HepG2 (cell line): ENCODE measurements around the gene CAPZB. TPM values are rescaled to one million over a fixed set of nuclear protein-coding genes. Genes with fewer than 3 reads are reported as not detected.

Experiments used
- HDAC2 ChIP-seq: sonication (generic); formaldehyde crosslinking; IDR thresholded peaks from 2 replicates; pipeline ENCODE4 v1.4.0; 2020; ENCODE audit warnings: missing genetic modification reagents
- HOXA7 ChIP-seq: sonication (generic); formaldehyde crosslinking; IDR thresholded peaks from 2 replicates; pipeline ENCODE4 v1.8.1; 2022; ENCODE audit warnings: mild to moderate bottlenecking, missing genetic modification reagents, moderate library complexity
- KAT2B ChIP-seq: fragments of 150-350 bp; IDR thresholded peaks from 2 replicates; pipeline ENCODE4 v1.6.1; 2014; ENCODE audit warnings: low read depth, low read length, borderline replicate concordance
- MTF1 ChIP-seq: sonication (generic); formaldehyde crosslinking; IDR thresholded peaks from 2 replicates; pipeline ENCODE4 v1.5.0; 2020; ENCODE audit warnings: missing genetic modification reagents
- MTF2 ChIP-seq: sonication (generic); formaldehyde crosslinking; IDR thresholded peaks from 2 replicates; pipeline ENCODE4 v1.5.0; 2020; ENCODE audit warnings: missing genetic modification reagents, borderline replicate concordance
- MXI1 ChIP-seq: IDR thresholded peaks from 3 replicates; pipeline ENCODE4 v1.6.1; 2012; ENCODE audit warnings: low read depth, low read length, inconsistent platforms, borderline replicate concordance
- MYNN ChIP-seq: sonication (generic); formaldehyde crosslinking; IDR thresholded peaks from 2 replicates; pipeline ENCODE4 v1.4.0; 2020; ENCODE audit warnings: mild to moderate bottlenecking, low read depth, missing genetic modification reagents
- RCOR2 ChIP-seq: IDR thresholded peaks from 2 replicates; pipeline ENCODE4 v1.6.1; 2016; ENCODE audit warnings: missing biosample characterization, missing genetic modification reagents
- REXO4 ChIP-seq: sonication (generic); formaldehyde crosslinking; IDR thresholded peaks from 2 replicates; pipeline ENCODE4 v1.8.0; 2022; ENCODE audit warnings: missing genetic modification reagents, mild to moderate bottlenecking, borderline replicate concordance
- TAF15 ChIP-seq: fragments of 200-400 bp; formaldehyde crosslinking; IDR thresholded peaks from one replicate; pipeline ENCODE4 v1.6.1; 2018; ENCODE audit warnings: mild to moderate bottlenecking, low read depth, low read length; ENCODE audit not compliant: poor library complexity, severe bottlenecking
- TARDBP ChIP-seq: sonication (generic); formaldehyde crosslinking; IDR thresholded peaks from 2 replicates; pipeline ENCODE4 v1.8.0; 2022; ENCODE audit warnings: mild to moderate bottlenecking, missing genetic modification reagents
- YEATS2 ChIP-seq: sonication (generic); formaldehyde crosslinking; IDR thresholded peaks from 2 replicates; pipeline ENCODE4 v1.4.0; 2020; ENCODE audit warnings: missing genetic modification reagents, borderline replicate concordance
- ZFP36 ChIP-seq: fragments of 150-350 bp; IDR thresholded peaks from 2 replicates; pipeline ENCODE4 v1.6.1; 2018; ENCODE audit warnings: borderline replicate concordance, low read length, low read depth; ENCODE audit not compliant: partially characterized antibody
- ZNF10 ChIP-seq: sonication (generic); formaldehyde crosslinking; IDR thresholded peaks from 2 replicates; pipeline ENCODE4 v1.4.0; 2020; ENCODE audit warnings: mild to moderate bottlenecking, low read depth, missing genetic modification reagents, borderline replicate concordance
- ZNF12 ChIP-seq: sonication (generic); formaldehyde crosslinking; IDR thresholded peaks from 2 replicates; pipeline ENCODE4 v1.5.0; 2020; ENCODE audit warnings: missing genetic modification reagents
- ZNF496 ChIP-seq: sonication (generic); formaldehyde crosslinking; IDR thresholded peaks from 2 replicates; pipeline ENCODE4 v1.8.1; 2023; ENCODE audit warnings: mild to moderate bottlenecking, moderate library complexity, missing genetic modification reagents; ENCODE audit not compliant: insufficient replicate concordance
- ZNF501 ChIP-seq: sonication (generic); formaldehyde crosslinking; IDR thresholded peaks from 2 replicates; pipeline ENCODE4 v1.5.1; 2020; ENCODE audit warnings: mild to moderate bottlenecking, moderate library complexity, missing genetic modification reagents
- ZNF543 ChIP-seq: sonication (generic); formaldehyde crosslinking; IDR thresholded peaks from 2 replicates; pipeline ENCODE4 v1.4.0; 2020; ENCODE audit warnings: mild to moderate bottlenecking, missing genetic modification reagents
- ZNF549 ChIP-seq: sonication (generic); formaldehyde crosslinking; IDR thresholded peaks from 2 replicates; pipeline ENCODE4 v1.5.0; 2020; ENCODE audit warnings: missing genetic modification reagents
- ZNF552 ChIP-seq: sonication (generic); formaldehyde crosslinking; IDR thresholded peaks from 2 replicates; pipeline ENCODE4 v1.9.0; 2022; ENCODE audit warnings: missing genetic modification reagents, mild to moderate bottlenecking, borderline replicate concordance
- ZNF557 ChIP-seq: sonication (generic); formaldehyde crosslinking; IDR thresholded peaks from 2 replicates; pipeline ENCODE4 v1.4.0; 2020; ENCODE audit warnings: missing genetic modification reagents
- ZSCAN9 ChIP-seq: IDR thresholded peaks from 2 replicates; pipeline ENCODE4 v1.6.1; 2016; ENCODE audit warnings: borderline replicate concordance
- polyA plus RNA-seq, 8 experiments: library from polyadenylated mRNA; depleted of rRNA in 3 of 8; stranded (reverse) in 7 of 8; unstranded in 1 of 8; fragments of >200 nt; fragmentation: Illumina TruSeq in 4 of 8; extraction: Trizol in 4 of 8; gene quantifications; 2 replicates each; pipeline versions ENCODE4 v1.2.1 to v1.2.3, GENCODE V29; 2011 to 2016; ENCODE audit warnings: low read depth in 4 of 8, missing spikeins in 1 of 8, mixed read lengths in 1 of 8; ENCODE audit not compliant: insufficient read depth in 1 of 8
- total RNA-seq, 5 experiments: library from RNA; depleted of rRNA; stranded (reverse); fragments of >200 nt; fragmentation: Illumina TruSeq; extraction: Trizol; gene quantifications; 2 replicates each; pipeline ENCODE4 v1.2.3, GENCODE V29; 2016; ENCODE audit warnings: low read depth in 1 of 5
- TF ChIP-seq, protein P1 (sequence below): sonication (generic); formaldehyde crosslinking; IDR thresholded peaks from 2 replicates; pipeline ENCODE4 v1.8.0; 2022; ENCODE audit warnings: mild to moderate bottlenecking, missing genetic modification reagents, borderline replicate concordance
- TF ChIP-seq, protein P2 (sequence below): sonication (generic); formaldehyde crosslinking; conservative IDR thresholded peaks from 2 replicates; pipeline ENCODE4 v1.8.0; 2022; ENCODE audit warnings: low read depth, missing genetic modification reagents
- TF ChIP-seq, protein P3 (sequence below): sonication (generic); formaldehyde crosslinking; IDR thresholded peaks from 2 replicates; pipeline ENCODE4 v1.4.0; 2020; ENCODE audit warnings: mild to moderate bottlenecking, missing genetic modification reagents
- TF ChIP-seq, protein P4 (sequence below): sonication (generic); formaldehyde crosslinking; IDR thresholded peaks from 2 replicates; pipeline ENCODE4 v1.8.0; 2022; ENCODE audit warnings: mild to moderate bottlenecking, missing genetic modification reagents, moderate library complexity

Gene CAPZB
- total and polyA plus RNA-seq, 2 of the 13 experiments (the other 11 are each of a cell fraction or from before 2014, with no cell fraction given), result 58.9 to 76.9 TPM

DNA sequence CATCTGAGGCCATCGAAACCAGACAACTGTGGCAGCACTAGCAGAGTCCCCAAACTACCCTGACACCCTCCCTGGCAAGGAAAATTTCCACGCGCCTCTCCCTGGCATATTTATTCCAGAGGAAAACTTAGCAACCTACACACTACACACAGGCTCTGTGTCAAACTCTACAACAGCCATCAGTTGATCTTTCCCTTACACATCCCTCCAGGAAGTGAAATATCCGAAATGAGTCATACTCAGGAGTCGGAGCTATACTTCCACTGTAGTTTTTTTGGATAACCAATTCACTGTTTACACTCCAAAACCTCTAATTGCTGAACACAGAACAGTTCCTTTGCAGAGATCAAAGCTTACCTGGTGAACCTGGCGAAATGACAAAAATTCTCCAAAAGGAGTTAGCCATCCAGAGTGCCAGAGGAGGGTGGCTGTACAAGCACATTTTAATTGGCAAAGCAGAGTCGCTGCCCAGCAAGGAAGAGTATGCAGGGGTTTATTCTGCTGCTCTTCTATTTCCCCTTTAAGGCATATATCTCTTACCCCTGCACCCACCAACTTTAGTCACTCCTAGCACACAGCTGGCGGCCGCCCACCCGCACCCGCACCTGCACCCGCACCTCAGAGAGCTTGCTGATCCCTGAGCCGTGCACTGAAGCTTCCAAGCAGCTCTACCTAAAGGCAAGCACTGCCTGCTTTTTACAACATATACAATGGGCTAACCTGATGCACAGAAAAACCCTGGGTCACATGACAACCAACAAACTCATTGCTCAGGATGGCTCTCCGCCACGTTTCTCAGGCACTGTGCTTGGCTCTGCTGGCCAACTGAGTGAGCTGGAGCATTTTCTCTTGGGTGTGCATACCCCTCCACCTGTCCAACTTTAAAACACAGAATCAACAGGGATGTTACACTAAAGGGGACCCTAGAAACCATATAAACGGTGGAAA is 54.9 kb downstream of the CAPZB start (continued):
- TF ChIP-seq ZNF549 (CRISPR knock-in tag) (no peak), KAT2B (no peak), ZNF12 (CRISPR knock-in tag) (no peak), ZNF557 (CRISPR knock-in tag) (no peak), TAF15 (no peak), ZSCAN9 (CRISPR knock-in tag) (no peak), ZNF552 (no peak), MTF2 (no peak), RCOR2 (CRISPR knock-in tag) (no peak; the same call in 1 of the 2 replicates), ZNF10 (CRISPR knock-in tag) (no peak), HOXA7 (CRISPR knock-in tag) (no peak), ZFP36 (no peak), TARDBP (CRISPR knock-in tag) (peak; percentile 55; the same call in 1 of the 2 replicates), MXI1 (peak; percentile 33; the same call in 1 of the 3 replicates), ZNF496 (no peak), MYNN (no peak), REXO4 (CRISPR knock-in tag) (no peak), MTF1 (CRISPR knock-in tag) (no peak), HDAC2 (CRISPR knock-in tag) (peak; percentile 60), YEATS2 (CRISPR knock-in tag) (no peak; the same call in 1 of the 2 replicates), ZNF501 (no peak), ZNF543 (CRISPR knock-in tag) (no peak)
- TF ChIP-seq, protein P1, sequence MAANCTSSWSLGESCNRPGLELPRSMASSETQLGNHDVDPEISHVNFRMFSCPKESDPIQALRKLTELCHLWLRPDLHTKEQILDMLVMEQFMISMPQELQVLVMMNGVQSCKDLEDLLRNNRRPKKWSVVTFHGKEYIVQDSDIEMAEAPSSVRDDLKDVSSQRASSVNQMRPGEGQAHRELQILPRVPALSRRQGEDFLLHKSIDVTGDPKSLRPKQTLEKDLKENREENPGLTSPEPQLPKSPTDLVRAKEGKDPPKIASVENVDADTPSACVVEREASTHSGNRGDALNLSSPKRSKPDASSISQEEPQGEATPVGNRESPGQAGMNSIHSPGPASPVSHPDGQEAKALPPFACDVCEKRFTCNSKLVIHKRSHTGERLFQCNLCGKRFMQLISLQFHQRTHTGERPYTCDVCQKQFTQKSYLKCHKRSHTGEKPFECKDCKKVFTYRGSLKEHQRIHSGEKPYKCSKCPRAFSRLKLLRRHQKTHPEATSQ, result no peak
- TF ChIP-seq, protein P2, sequence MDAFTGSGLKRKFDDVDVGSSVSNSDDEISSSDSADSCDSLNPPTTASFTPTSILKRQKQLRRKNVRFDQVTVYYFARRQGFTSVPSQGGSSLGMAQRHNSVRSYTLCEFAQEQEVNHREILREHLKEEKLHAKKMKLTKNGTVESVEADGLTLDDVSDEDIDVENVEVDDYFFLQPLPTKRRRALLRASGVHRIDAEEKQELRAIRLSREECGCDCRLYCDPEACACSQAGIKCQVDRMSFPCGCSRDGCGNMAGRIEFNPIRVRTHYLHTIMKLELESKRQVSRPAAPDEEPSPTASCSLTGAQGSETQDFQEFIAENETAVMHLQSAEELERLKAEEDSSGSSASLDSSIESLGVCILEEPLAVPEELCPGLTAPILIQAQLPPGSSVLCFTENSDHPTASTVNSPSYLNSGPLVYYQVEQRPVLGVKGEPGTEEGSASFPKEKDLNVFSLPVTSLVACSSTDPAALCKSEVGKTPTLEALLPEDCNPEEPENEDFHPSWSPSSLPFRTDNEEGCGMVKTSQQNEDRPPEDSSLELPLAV (CRISPR knock-in tag), result no peak
- TF ChIP-seq, protein P3, sequence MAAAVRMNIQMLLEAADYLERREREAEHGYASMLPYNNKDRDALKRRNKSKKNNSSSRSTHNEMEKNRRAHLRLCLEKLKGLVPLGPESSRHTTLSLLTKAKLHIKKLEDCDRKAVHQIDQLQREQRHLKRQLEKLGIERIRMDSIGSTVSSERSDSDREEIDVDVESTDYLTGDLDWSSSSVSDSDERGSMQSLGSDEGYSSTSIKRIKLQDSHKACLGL (CRISPR knock-in tag), result no peak
- TF ChIP-seq, protein P4, sequence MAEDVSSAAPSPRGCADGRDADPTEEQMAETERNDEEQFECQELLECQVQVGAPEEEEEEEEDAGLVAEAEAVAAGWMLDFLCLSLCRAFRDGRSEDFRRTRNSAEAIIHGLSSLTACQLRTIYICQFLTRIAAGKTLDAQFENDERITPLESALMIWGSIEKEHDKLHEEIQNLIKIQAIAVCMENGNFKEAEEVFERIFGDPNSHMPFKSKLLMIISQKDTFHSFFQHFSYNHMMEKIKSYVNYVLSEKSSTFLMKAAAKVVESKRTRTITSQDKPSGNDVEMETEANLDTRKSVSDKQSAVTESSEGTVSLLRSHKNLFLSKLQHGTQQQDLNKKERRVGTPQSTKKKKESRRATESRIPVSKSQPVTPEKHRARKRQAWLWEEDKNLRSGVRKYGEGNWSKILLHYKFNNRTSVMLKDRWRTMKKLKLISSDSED (CRISPR knock-in tag), result no peak
